HCT116 (cell line): Measurements from ENCODE around the gene UCKL1. TPM values are rescaled to one million over a fixed set of nuclear protein-coding genes. Genes with fewer than 3 reads are reported as not detected.

Experiments
- ATAC-seq: fragments of 200-7000 bp; cut with Tn5 transposase; 2 replicates; pipeline ENCODE4 v1.9.1; 2020; ENCODE audit warnings: mild to moderate bottlenecking, moderate library complexity
- BruUV-seq: library from RNA; stranded (reverse); fragments of 400-500 nt; replicated peaks from 2 replicates; lab custom pipeline; 2021; lab: Mats Ljungman, UMichigan
- CTCF ChIA-PET: fragments of 300-600 bp; sonication (Branson Sonifier 250); formaldehyde crosslinking; loops from one replicate; lab custom pipeline; 2021; ENCODE audit warnings: antibody characterized with exemption; lab: Charles Lee
- POLR2A ChIA-PET: fragments of 300-600, 350-600 bp; sonication (Branson Sonifier 250); formaldehyde crosslinking; loops from one replicate; lab custom pipeline; 2021; ENCODE audit warnings: antibody characterized with exemption; lab: Charles Lee
- RAD21 ChIA-PET, 2 experiments: fragments of 300-600 bp; sonication (Branson Sonifier 250); formaldehyde crosslinking; loops; one replicate each; lab custom pipeline; 2023; ENCODE audit warnings: low total read pairs in 2 of 2; ENCODE audit not compliant: uncharacterized antibody in 2 of 2, unreplicated experiment in 2 of 2, low non-redundant PET in 1 of 2; lab: Charles Lee
- DNase-seq: peaks from one replicate; pipeline ENCODE4 v3.0.0-alpha.2; 2010; ENCODE audit warnings: low read depth, low spot score
- H2AFZ ChIP-seq: fragments of 200-600 bp; shearing (Covaris generic), sonication (generic); 2 replicates; pipeline ENCODE4 v1.6.1; 2017; ENCODE audit warnings: low read depth, mixed run types, mixed read lengths, antibody characterized with exemption, low read length; ENCODE audit not compliant: poor library complexity, severe bottlenecking
- H3K27ac ChIP-seq: 2 replicates; pipeline ENCODE4 v1.5.1; 2012; ENCODE audit warnings: low read depth, low read length
- H3K27me3 ChIP-seq: fragments of 200-600 bp; sonication (generic); 2 replicates; pipeline ENCODE4 v1.6.1; 2016; ENCODE audit warnings: mixed run types, low read length, mixed read lengths; ENCODE audit not compliant: insufficient read depth
- H3K36me3 ChIP-seq, 2 experiments: fragments of 200-500 bp in 1 of 2; fragments of 200-600 bp in 1 of 2; sonication (Bioruptor generic) in 1 of 2; sonication (generic) in 1 of 2; 2 replicates each; pipeline versions ENCODE4 v1.5.1 to v1.6.1; 2014 to 2016; ENCODE audit warnings: low read length in 2 of 2, inconsistent platforms in 1 of 2, mixed read lengths in 1 of 2, mixed run types in 1 of 2; ENCODE audit not compliant: insufficient read depth in 2 of 2, control insufficient read depth in 1 of 2
- H3K4me1 ChIP-seq, 2 experiments: fragments of 200-600 bp in 1 of 2; sonication (generic) in 1 of 2; 2 replicates each; pipeline versions ENCODE4 v1.5.1 to v1.6.1; 2012 to 2017; ENCODE audit warnings: low read length in 2 of 2, inconsistent platforms in 1 of 2, mild to moderate bottlenecking in 1 of 2, mixed read lengths in 1 of 2, mixed run types in 1 of 2, moderate library complexity in 1 of 2; ENCODE audit not compliant: insufficient read depth in 2 of 2, control insufficient read depth in 1 of 2
- H3K4me2 ChIP-seq: fragments of 200-600 bp; sonication (generic); 2 replicates; pipeline ENCODE4 v1.6.1; 2017; ENCODE audit warnings: mixed run types, low read length, mixed read lengths
- H3K4me3 ChIP-seq, 2 experiments: fragments of 200-600 bp in 1 of 2; sonication (generic) in 1 of 2; replicated peaks in 1 of 2; 2 replicates each; pipeline ENCODE4 v1.5.1; 2011 to 2016; ENCODE audit warnings: low read length in 2 of 2, control low read depth in 1 of 2, low read depth in 1 of 2, mild to moderate bottlenecking in 1 of 2, mixed read lengths in 1 of 2, mixed run types in 1 of 2
- H3K79me2 ChIP-seq: fragments of 200-600 bp; sonication (generic); 2 replicates; pipeline ENCODE4 v1.6.1; 2017; ENCODE audit warnings: mild to moderate bottlenecking, mixed run types, low read length, moderate library complexity, mixed read lengths; ENCODE audit not compliant: insufficient read depth
- H3K9ac ChIP-seq: fragments of 200-600 bp; sonication (generic); 2 replicates; pipeline ENCODE4 v1.6.1; 2016; ENCODE audit warnings: low read length, mixed read lengths
- H3K9me2 ChIP-seq: fragments of 200-600 bp; sonication (generic), shearing (Covaris generic); 2 replicates; pipeline ENCODE4 v1.6.1; 2017; ENCODE audit warnings: mixed run types, mild to moderate bottlenecking, moderate library complexity; ENCODE audit not compliant: insufficient read depth
- H3K9me3 ChIP-seq, 2 experiments: fragments of 200-500 bp in 1 of 2; fragments of 200-600 bp in 1 of 2; sonication (Bioruptor generic) in 1 of 2; sonication (generic) in 1 of 2; 2 replicates each; pipeline ENCODE4 v1.6.1; 2014 to 2017; ENCODE audit warnings: low read length in 2 of 2, mixed read lengths in 2 of 2, inconsistent platforms in 1 of 2, low read depth in 1 of 2, mild to moderate bottlenecking in 1 of 2, mixed run types in 1 of 2, moderate library complexity in 1 of 2; ENCODE audit not compliant: control insufficient read depth in 1 of 2, insufficient read depth in 1 of 2
- H4K20me1 ChIP-seq: fragments of 200-600 bp; sonication (generic), shearing (Covaris generic); 2 replicates; pipeline ENCODE4 v1.6.1; 2017; ENCODE audit warnings: mixed run types, mild to moderate bottlenecking, moderate library complexity; ENCODE audit not compliant: insufficient read depth
- ATF3 ChIP-seq: IDR thresholded peaks from 2 replicates; pipeline ENCODE4 v1.6.1; 2012
- CBX3 ChIP-seq: IDR thresholded peaks from 2 replicates; pipeline ENCODE4 v1.6.1; 2012; ENCODE audit warnings: low read depth
- EGR1 ChIP-seq: IDR thresholded peaks from 2 replicates; pipeline ENCODE4 v1.6.1; 2012; ENCODE audit warnings: low read depth
- ELF1 ChIP-seq: IDR thresholded peaks from 2 replicates; pipeline ENCODE4 v1.6.1; 2012; ENCODE audit warnings: low read depth, borderline replicate concordance
- EZH2 ChIP-seq: fragments of 200-600 bp; sonication (generic); IDR thresholded peaks from 2 replicates; pipeline ENCODE4 v1.6.1; 2017; ENCODE audit warnings: antibody characterized with exemption, mixed run types
- EZH2phosphoT487 ChIP-seq: fragments of 200-600 bp; IDR thresholded peaks from 2 replicates; pipeline ENCODE4 v1.6.1; 2018; ENCODE audit warnings: antibody characterized with exemption, borderline replicate concordance
- FOSL1 ChIP-seq: IDR thresholded peaks from 2 replicates; pipeline ENCODE4 v1.6.1; 2012; ENCODE audit warnings: low read depth
- JUND ChIP-seq: IDR thresholded peaks from 2 replicates; pipeline ENCODE4 v1.6.1; 2012
- MAX ChIP-seq: IDR thresholded peaks from 2 replicates; pipeline ENCODE4 v1.6.1; 2012
- POLR2A ChIP-seq: IDR thresholded peaks from 2 replicates; pipeline ENCODE4 v1.7.0; 2011; ENCODE audit warnings: borderline replicate concordance; ENCODE audit not compliant: insufficient read depth, insufficient read length; ENCODE audit errors: extremely low read depth
- POLR2AphosphoS5 ChIP-seq: IDR thresholded peaks from 2 replicates; pipeline ENCODE4 v1.6.1; 2011; ENCODE audit warnings: mild to moderate bottlenecking, low read depth, low read length, moderate library complexity
- SIN3A ChIP-seq: IDR thresholded peaks from 2 replicates; pipeline ENCODE4 v1.6.1; 2012; ENCODE audit warnings: low read depth
- SP1 ChIP-seq: IDR thresholded peaks from 2 replicates; pipeline ENCODE4 v1.6.1; 2012; ENCODE audit warnings: low read depth
- ZBTB33 ChIP-seq: IDR thresholded peaks from 2 replicates; pipeline ENCODE4 v1.6.1; 2011; ENCODE audit warnings: mild to moderate bottlenecking, low read length, moderate library complexity; ENCODE audit not compliant: insufficient replicate concordance; ENCODE audit errors: extremely low read depth
- ZFX ChIP-seq: fragments of 450-650 bp; IDR thresholded peaks from 2 replicates; pipeline ENCODE4 v1.6.1; 2017
- ZNF274 ChIP-seq: fragments of 200-500 bp; sonication (Bioruptor generic); IDR thresholded peaks from 2 replicates; pipeline ENCODE4 v1.6.1; 2014; ENCODE audit warnings: mild to moderate bottlenecking, low read depth, low read length, inconsistent platforms
- intact Hi-C: fragments of 100-400 bp; cut with micrococcal nuclease; formaldehyde crosslinking; loops from 2 replicates; pipeline ENCODE4 v1.10.0; 2022
- total RNA-seq: library from RNA; stranded (reverse); gene quantifications from one replicate; pipeline ENCODE4 v1.2.1, GENCODE V29; 2021; ENCODE audit not compliant: unreplicated experiment

The UCKL1 gene
- total RNA-seq, 1 experiment from 2014 or later, result 54.2 TPM

- ATAC-seq (peak; percentile 59), DNase-seq (peak; percentile 67)
- Histone ChIP-seq H3K4me1 (peaks cover 17 to 46% of the 10 kb centered on the region in 2 experiments; a peak in 3 of 4 replicates), H3K4me3 (peak overlapping the region; percentile 66 to 96), H4K20me1 (no peaks in the 10 kb centered on the region), H3K9ac (peak overlapping the region; percentile 90), H2AFZ (no peak overlapping the region), H3K9me3 (no peaks in the 10 kb centered on the region), H3K9me2 (no peaks in the 10 kb centered on the region), H3K27ac (peak overlapping the region; percentile 79), H3K36me3 (no peaks in the 10 kb centered on the region; a peak in 2 of 4 replicates), H3K27me3 (no peaks in the 10 kb centered on the region), H3K4me2 (peak overlapping the region; percentile 91), H3K79me2 (peaks cover 33% of the 10 kb centered on the region)
- ChIA-PET POLR2A (interaction anchor here (0.7 to 1.5 kb wide), 8 partner anchors 10 to 422 kb away, joined by 3 to 5 read pairs (median 3); partner anchors contain the start of genes SAMD10 and TPD52L2), CTCF (interaction anchor here (2.1 kb wide), 1 partner anchor 16 kb away, joined by 12 read pairs; no protein-coding TSS in a partner anchor), RAD21 (no interaction called here)
- intact Hi-C loops, result loop anchor here (2.0 to 5.0 kb wide), 2 partner anchors 23 to 261 kb away; partner anchors contain the start of genes PRPF6 and TNFRSF6B
- peak; percentile 54 for TF ChIP-seq POLR2A
- TF ChIP-seq JUND, result no peak
- BruUV-seq, result no TSS peak
These were observed 1.6 kb upstream of the UCKL1 start for GRCh38 chr20:63957690-63958441.

- TSS peak; percentile 31 for BruUV-seq
- RAD21 ChIA-PET, result no interaction called here
- peak overlapping the region; percentile 91 for H3K4me2 ChIP-seq
- no peaks in the 10 kb centered on the region for H3K27me3 ChIP-seq
- peaks cover 17 to 53% of the 10 kb centered on the region in 2 experiments; a peak in 3 of 4 replicates for H3K4me1 ChIP-seq
- peak overlapping the region; percentile 90 for H3K9ac ChIP-seq
- intact Hi-C loops, result loop anchor here (2.0 to 5.0 kb wide), 2 partner anchors 24 to 260 kb away; partner anchors contain the start of genes PRPF6 and TNFRSF6B
- H2AFZ ChIP-seq, result no peak overlapping the region
- peak overlapping the region; percentile 66 to 96 for H3K4me3 ChIP-seq
- CTCF ChIA-PET, result interaction anchor here (2.1 kb wide), 1 partner anchor 17 kb away, joined by 12 read pairs; no protein-coding TSS in a partner anchor
- H3K27ac ChIP-seq, result peak overlapping the region; percentile 79
- H3K36me3 ChIP-seq, result no peaks in the 10 kb centered on the region; a peak in 1 of 4 replicates
- no peaks in the 10 kb centered on the region for H3K9me2 ChIP-seq
- ATAC-seq (peak; percentile 78), DNase-seq (peak; percentile 73)
- no peaks in the 10 kb centered on the region for H4K20me1 ChIP-seq
- POLR2A ChIA-PET, result interaction anchor here (0.8 to 1.5 kb wide), 7 partner anchors 10 to 421 kb away, joined by 3 to 5 read pairs (median 3); partner anchors contain the start of genes SAMD10 and TPD52L2
- no peaks in the 10 kb centered on the region for H3K9me3 ChIP-seq
- H3K79me2 ChIP-seq, result peaks cover 40% of the 10 kb centered on the region
- TF ChIP-seq POLR2A, result no peak
- TF ChIP-seq JUND, result no peak
- TF ChIP-seq ZFX, result peak; percentile 72; the same call in 1 of the 2 replicates
- TF ChIP-seq FOSL1, result no peak
- no peak for TF ChIP-seq EZH2phosphoT487
- no peak for TF ChIP-seq ZBTB33
- TF ChIP-seq EGR1, result no peak
- no peak for TF ChIP-seq SP1
- TF ChIP-seq POLR2AphosphoS5, result peak; percentile 89
- no peak for TF ChIP-seq ATF3
- no peak for TF ChIP-seq ELF1
- TF ChIP-seq EZH2, result no peak
- TF ChIP-seq CBX3, result no peak
- TF ChIP-seq MAX, result no peak
- TF ChIP-seq ZNF274, result no peak
- no peak for TF ChIP-seq SIN3A
These were observed 931 bp upstream of the UCKL1 start for GRCh38 chr20:63957004-63957689.
